Measurements from ENCODE around the gene RAB11FIP5. TPM values are rescaled to one million over a fixed set of nuclear protein-coding genes. Genes with fewer than 3 reads are reported as not detected.

Gene RAB11FIP5
- total RNA-seq, 1 experiment from 2014 or later, result 18.1 TPM

DNA sequence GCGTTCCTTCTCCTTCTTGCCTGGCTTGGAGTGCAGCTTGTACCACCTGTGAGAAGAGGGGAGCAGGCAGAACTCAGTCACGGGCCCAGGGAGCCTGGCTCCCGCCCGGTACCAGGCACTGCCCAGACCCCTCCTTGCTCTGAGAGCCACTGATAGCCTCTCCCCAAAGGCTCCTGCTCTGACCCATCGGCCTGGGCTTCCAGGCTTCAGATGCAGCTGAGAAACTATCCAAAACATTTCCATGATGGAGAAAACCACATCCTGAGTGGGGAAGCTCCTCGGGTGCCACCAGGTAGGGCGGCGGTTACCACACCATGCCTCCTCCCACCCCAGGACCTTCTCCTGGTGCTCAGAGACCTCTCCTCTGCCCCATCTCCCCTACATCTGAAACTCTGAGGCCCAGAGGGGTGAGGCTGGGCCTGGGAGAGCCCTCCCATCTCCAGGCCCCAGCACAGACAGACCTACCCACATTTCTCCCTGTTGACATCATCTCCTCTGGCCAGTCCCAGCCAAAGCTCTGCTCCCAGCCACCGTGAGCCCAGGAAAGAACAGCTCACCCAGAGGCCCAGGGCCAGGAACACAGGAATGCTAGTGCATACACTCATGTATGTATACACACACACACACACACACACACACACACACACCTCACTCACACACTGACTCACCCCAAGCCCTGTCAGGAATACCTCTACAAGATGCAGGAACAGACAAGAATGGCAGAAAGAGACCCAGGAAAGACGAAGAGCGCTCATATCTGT lies 23.3 kb downstream of the RAB11FIP5 start:
- in situ Hi-C loops (cut with HindIII; ENCODE audit: low sequenced_read_pairs), result no loop called here
- DNase-seq (ENCODE audit: low spot score), result no peak

DNA sequence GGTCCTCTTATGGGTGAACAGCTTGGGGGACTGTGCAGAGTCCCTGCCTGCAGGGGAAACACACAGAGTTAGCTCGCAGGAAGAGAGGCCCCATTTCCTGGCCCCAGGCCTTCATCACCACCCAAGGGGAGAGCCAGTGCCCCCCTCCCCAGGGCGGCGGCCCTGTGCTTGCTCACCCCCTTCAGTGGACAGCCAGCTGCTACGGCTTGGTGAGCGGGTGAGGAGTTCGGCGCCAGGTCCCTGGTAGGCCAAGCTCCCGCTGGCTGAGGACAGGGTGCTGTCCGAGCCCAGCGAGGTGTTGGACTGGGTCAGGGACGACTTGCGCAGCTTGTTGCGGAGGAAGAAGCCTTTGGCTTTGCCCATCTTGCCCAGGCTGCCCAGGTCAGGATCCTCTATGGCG lies 24.0 kb downstream of the RAB11FIP5 start:
- no peak for DNase-seq (ENCODE audit: low spot score)
- in situ Hi-C loops (cut with HindIII; ENCODE audit: low sequenced_read_pairs), result no loop called here

GRCh38 chr2:73088211-73088610 lies 24.5 kb downstream of the RAB11FIP5 start:
- DNase-seq (ENCODE audit: low spot score), result no peak
- in situ Hi-C loops (cut with HindIII; ENCODE audit: low sequenced_read_pairs), result no loop called here

- in situ Hi-C loops (cut with HindIII; ENCODE audit: low sequenced_read_pairs), result no loop called here
- DNase-seq (ENCODE audit: low spot score), result no peak
These were observed 25.4 kb downstream of the RAB11FIP5 start for GRCh38 chr2:73087311-73087710.

GRCh38 chr2:73085691-73086090 lies 27.1 kb downstream of the RAB11FIP5 start:
- in situ Hi-C loops (cut with HindIII; ENCODE audit: low sequenced_read_pairs), result no loop called here

GRCh38 chr2:73084971-73085370 lies 27.8 kb downstream of the RAB11FIP5 start:
- in situ Hi-C loops (cut with HindIII; ENCODE audit: low sequenced_read_pairs), result no loop called here

More at GRCh38 chr2:73085691-73086090, 27.1 kb downstream of the RAB11FIP5 start:
- DNase-seq (ENCODE audit: low spot score), result peak; percentile 81

DNA sequence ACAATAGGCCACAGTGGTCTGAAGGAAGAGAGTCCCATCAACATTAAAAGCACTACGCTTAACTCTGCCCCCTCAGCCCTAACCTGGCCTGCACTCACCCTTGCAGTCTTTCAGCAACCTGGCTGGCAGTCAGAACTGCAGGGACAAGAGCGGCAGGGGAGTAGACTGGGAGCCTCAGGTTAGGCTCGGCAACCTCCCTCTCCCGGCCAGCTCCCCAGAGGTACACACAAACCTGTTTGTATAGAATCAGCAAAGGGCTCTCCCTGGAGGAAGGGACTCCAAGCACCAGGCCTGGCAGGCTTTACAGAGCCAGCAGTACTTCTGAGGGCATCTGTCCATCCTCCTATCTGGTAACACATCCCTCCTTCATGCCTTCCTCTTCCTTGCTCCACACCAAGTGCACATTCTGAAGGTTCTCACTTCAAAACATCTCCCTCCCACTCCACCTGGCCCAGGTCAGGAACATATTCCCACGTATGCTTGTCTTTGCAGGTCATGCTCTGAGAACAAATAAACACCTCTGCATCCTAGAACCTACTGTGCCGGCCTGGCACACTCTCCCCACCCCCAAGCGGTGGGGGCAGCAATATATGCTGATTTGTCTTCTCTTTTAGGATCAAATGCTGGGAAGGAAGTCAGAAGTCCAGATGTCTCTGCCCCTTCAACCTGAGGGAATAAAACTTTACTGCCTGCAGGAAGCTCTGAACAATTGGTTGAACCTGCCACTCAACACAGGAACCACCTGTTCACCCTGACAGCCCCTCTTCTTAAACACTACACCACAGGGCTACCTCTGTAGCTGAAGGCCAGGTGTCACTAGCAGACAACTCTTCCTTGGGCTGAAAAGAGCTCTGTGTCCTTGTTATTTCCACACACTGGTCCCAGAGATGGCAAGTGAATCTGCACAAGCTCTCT lies 28.6 kb downstream of the RAB11FIP5 start:
- no peak for DNase-seq (ENCODE audit: low spot score)
- in situ Hi-C loops (cut with HindIII; ENCODE audit: low sequenced_read_pairs), result no loop called here

More at GRCh38 chr2:73084971-73085370, 27.8 kb downstream of the RAB11FIP5 start:
- DNase-seq (ENCODE audit: low spot score), result no peak

- no peak for DNase-seq (ENCODE audit: low spot score)
- in situ Hi-C loops (cut with HindIII; ENCODE audit: low sequenced_read_pairs), result no loop called here
These were observed 30.0 kb downstream of the RAB11FIP5 start for GRCh38 chr2:73082523-73083410.

DNA sequence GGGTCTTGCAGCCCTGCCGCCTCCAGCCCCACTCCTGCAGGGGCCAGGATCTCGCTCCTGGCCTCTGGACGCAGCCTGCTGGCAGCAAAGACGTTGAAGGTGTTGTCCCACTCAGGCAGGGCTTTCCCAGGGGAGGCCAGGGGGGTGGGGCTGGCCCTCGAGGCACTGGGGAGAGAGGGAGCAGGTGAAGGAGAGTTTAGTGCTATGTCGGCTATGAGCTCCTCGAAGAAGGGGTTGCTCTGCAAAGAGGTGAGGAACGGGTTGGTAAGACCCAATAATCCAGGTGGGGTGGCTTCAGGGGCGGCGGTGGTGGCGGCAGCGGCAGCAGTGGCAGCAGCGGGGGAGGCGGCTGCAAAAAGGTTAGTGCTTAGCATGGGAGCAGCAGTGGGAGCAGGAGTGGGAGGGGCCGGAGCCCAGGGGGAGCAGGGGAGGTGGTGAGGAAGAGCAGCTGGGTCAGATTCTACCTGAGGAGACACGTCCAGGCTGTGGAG lies 31.5 kb downstream of the RAB11FIP5 start:
- no peak for DNase-seq (ENCODE audit: low spot score)
- in situ Hi-C loops (cut with HindIII; ENCODE audit: low sequenced_read_pairs), result no loop called here

DNA sequence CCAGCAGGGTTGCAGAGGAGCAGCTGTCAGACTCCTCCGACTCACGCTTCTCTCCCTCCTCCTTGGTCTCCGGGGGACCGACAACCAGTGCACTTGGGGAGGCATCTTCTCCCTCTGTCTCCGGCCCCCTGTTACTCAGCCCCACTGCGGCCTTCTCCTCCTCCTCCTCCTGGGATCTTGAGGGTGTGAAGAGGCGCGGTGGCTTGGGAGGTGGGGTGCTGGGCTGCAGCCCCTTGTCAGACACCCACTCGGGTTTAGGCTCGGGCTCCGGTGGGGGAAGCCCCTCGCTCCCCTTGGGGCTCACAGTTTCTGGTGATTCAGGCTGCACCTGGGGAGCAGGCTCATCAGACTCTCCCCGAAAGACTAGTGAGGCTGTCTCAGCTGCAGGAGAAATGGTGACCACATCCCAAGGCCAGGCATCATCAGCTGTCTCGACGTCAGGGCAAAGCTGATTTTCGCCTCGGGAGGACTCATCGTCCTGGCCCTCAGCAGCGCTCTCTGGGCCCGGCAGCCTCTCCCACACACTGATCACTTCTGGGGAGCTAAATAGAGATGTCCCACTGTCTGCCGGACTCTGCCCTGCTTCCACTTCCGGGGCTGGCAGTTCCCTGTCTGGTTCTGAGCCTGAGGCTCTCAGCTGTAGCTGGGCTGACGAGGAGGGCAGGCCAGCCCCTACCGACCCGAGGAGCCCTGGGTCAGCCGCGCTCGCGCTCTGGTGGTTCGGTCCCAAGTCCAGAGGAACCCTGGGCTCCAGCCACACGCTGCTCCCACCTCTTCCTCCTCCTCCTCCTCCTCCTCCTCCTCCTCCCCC lies 32.2 kb downstream of the RAB11FIP5 start:
- in situ Hi-C loops (cut with HindIII; ENCODE audit: low sequenced_read_pairs), result no loop called here
- no peak for DNase-seq (ENCODE audit: low spot score)

DNA sequence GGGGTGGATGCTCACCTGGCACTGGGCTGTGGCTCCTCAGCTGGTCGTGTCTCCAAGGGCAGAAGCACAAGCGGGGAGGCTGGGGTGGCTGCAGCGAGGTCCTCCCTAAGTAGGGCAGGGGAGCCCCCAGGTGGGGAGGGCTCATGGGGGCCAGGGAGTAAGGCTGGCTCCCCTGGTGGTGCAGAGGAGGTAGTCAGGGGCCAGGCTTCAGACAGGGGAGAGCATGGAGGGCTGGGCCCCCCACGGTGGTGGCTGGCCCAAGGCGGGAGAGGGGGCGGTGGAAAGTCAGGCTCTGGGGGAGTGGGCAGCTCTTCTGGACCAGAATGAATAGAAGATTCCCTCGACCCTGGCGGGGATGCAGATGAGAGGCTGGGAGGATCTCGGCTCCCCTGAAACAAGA lies 33.1 kb downstream of the RAB11FIP5 start:
- DNase-seq (ENCODE audit: low spot score), result no peak
- in situ Hi-C loops (cut with HindIII; ENCODE audit: low sequenced_read_pairs), result no loop called here

GRCh38 chr2:73078457-73079411 lies 34.0 kb downstream of the RAB11FIP5 start:
- no peak for DNase-seq (ENCODE audit: low spot score)
- in situ Hi-C loops (cut with HindIII; ENCODE audit: low sequenced_read_pairs), result no loop called here

DNA sequence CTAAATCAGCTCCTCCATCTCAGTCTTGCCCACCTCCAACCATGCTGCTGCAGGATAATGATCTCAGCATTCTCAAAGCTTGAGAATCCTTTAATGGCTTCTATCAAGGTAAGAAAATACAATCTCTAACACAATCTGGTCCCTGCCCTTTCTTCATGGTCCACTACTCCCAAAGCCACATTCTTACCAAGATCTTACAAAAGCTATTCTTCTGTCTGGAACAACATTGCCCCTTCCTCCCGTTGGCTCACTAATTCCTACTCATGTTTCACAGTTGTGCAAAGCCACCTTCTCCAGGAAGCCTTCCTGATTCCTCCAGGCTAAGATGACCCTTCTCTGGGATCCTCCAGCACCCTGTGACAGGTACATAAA lies 35.3 kb downstream of the RAB11FIP5 start:
- no peak for DNase-seq (ENCODE audit: low spot score)
- in situ Hi-C loops (cut with HindIII; ENCODE audit: low sequenced_read_pairs), result no loop called here

- in situ Hi-C loops (cut with HindIII; ENCODE audit: low sequenced_read_pairs), result no loop called here
- DNase-seq (ENCODE audit: low spot score), result no peak
These were observed 35.9 kb downstream of the RAB11FIP5 start for GRCh38 chr2:73076701-73077423.

- in situ Hi-C loops (cut with HindIII; ENCODE audit: low sequenced_read_pairs), result no loop called here
- peak; percentile 98 for DNase-seq (ENCODE audit: low spot score)
These were observed 37.0 kb downstream of the RAB11FIP5 start for GRCh38 chr2:73075477-73076373.

Data from G401 (cell line).